Panc1 (cell line): ENCODE results near the gene BAIAP2. TPM values are rescaled to one million over a fixed set of nuclear protein-coding genes. Genes with fewer than 3 reads are reported as not detected.

Source experiments
- ATAC-seq: fragments of 200-7000 bp; cut with Tn5 transposase; 2 replicates; pipeline ENCODE4 v1.9.1; 2020; ENCODE audit warnings: mild to moderate bottlenecking, moderate library complexity
- BruUV-seq: library from RNA; stranded (reverse); fragments of 400-500 nt; replicated peaks from 2 replicates; lab custom pipeline; 2021; lab: Mats Ljungman, UMichigan
- CTCF ChIA-PET: fragments of 300-600 bp; sonication (Branson Sonifier 250); formaldehyde crosslinking; loops from one replicate; lab custom pipeline; 2022; ENCODE audit warnings: antibody characterized with exemption; lab: Charles Lee
- POLR2A ChIA-PET: fragments of 300-600 bp; sonication (Branson Sonifier 250); formaldehyde crosslinking; loops from one replicate; lab custom pipeline; 2022; ENCODE audit warnings: antibody characterized with exemption; lab: Charles Lee
- DNase-seq: peaks from one replicate; pipeline ENCODE4 v3.0.0-alpha.2; 2010; ENCODE audit warnings: low read depth, low spot score
- H3K27ac ChIP-seq: 2 replicates; pipeline ENCODE4 v1.5.1; 2011; ENCODE audit warnings: mild to moderate bottlenecking, low read length, inconsistent platforms
- H3K27me3 ChIP-seq: fragments of 200-500 bp; sonication (Bioruptor generic); 2 replicates; pipeline ENCODE4 v1.6.0; 2014; ENCODE audit warnings: low read length, inconsistent platforms; ENCODE audit not compliant: control insufficient read depth, insufficient read depth
- H3K36me3 ChIP-seq: fragments of 200-500 bp; sonication (Bioruptor generic); 2 replicates; pipeline ENCODE4 v1.5.1; 2014; ENCODE audit warnings: inconsistent platforms, mild to moderate bottlenecking, low read length, moderate library complexity; ENCODE audit not compliant: control insufficient read depth, insufficient read depth
- H3K4me1 ChIP-seq: 2 replicates; pipeline ENCODE4 v1.5.1; 2011; ENCODE audit warnings: inconsistent platforms, mild to moderate bottlenecking, low read length, moderate library complexity; ENCODE audit not compliant: control insufficient read depth, insufficient read depth
- H3K4me3 ChIP-seq, 2 experiments: 2 replicates each; pipeline ENCODE4 v1.5.1; 2011 to 2012; ENCODE audit warnings: low read depth in 2 of 2, low read length in 2 of 2, mild to moderate bottlenecking in 2 of 2, inconsistent platforms in 1 of 2, moderate library complexity in 1 of 2
- H3K9me3 ChIP-seq: fragments of 200-500 bp; sonication (Bioruptor generic); 2 replicates; pipeline ENCODE4 v1.5.1; 2014; ENCODE audit warnings: low read depth, mild to moderate bottlenecking, inconsistent platforms, low read length, moderate library complexity; ENCODE audit not compliant: control insufficient read depth, insufficient read depth
- CTCF ChIP-seq: fragments of 450-650 bp; IDR thresholded peaks from 2 replicates; pipeline ENCODE4 v1.5.1; 2017; ENCODE audit warnings: mild to moderate bottlenecking
- POLR2AphosphoS5 ChIP-seq: IDR thresholded peaks from 2 replicates; pipeline ENCODE4 v1.6.1; 2012; ENCODE audit warnings: mild to moderate bottlenecking, low read depth, low read length, moderate library complexity
- SIN3A ChIP-seq: IDR thresholded peaks from 2 replicates; pipeline ENCODE4 v1.6.1; 2012; ENCODE audit warnings: low read depth, mild to moderate bottlenecking, low read length, moderate library complexity, borderline replicate concordance; ENCODE audit not compliant: insufficient read depth
- TCF7L2 ChIP-seq: IDR thresholded peaks from 2 replicates; pipeline ENCODE4 v1.6.1; 2011; ENCODE audit warnings: mild to moderate bottlenecking, low read depth, low read length, inconsistent platforms
- in situ Hi-C: cut with HindIII; loops from 2 replicates; pipeline ENCODE4 v1.10.0; 2016; ENCODE audit warnings: low sequenced_read_pairs, low pct_unique_long_range_greater_than_20kb
- intact Hi-C: fragments of 100-400 bp; cut with micrococcal nuclease; formaldehyde crosslinking; loops from one replicate; pipeline ENCODE4 v1.10.0; 2022; ENCODE audit not compliant: unreplicated experiment
- total RNA-seq: library from RNA; stranded (reverse); gene quantifications from one replicate; pipeline ENCODE4 v1.2.1, GENCODE V29; 2021; ENCODE audit not compliant: unreplicated experiment
- TF ChIP-seq, protein P1 (sequence below), 2 experiments: IDR thresholded peaks; 2 replicates each; pipeline ENCODE4 v1.6.1; 2011 to 2012; ENCODE audit warnings: low read depth in 2 of 2, control low read depth in 1 of 2, low read length in 1 of 2, mild to moderate bottlenecking in 1 of 2, moderate library complexity in 1 of 2; ENCODE audit not compliant: insufficient read depth in 1 of 2

The BAIAP2 gene
- total RNA-seq, 1 experiment from 2014 or later: 125 TPM

DNA sequence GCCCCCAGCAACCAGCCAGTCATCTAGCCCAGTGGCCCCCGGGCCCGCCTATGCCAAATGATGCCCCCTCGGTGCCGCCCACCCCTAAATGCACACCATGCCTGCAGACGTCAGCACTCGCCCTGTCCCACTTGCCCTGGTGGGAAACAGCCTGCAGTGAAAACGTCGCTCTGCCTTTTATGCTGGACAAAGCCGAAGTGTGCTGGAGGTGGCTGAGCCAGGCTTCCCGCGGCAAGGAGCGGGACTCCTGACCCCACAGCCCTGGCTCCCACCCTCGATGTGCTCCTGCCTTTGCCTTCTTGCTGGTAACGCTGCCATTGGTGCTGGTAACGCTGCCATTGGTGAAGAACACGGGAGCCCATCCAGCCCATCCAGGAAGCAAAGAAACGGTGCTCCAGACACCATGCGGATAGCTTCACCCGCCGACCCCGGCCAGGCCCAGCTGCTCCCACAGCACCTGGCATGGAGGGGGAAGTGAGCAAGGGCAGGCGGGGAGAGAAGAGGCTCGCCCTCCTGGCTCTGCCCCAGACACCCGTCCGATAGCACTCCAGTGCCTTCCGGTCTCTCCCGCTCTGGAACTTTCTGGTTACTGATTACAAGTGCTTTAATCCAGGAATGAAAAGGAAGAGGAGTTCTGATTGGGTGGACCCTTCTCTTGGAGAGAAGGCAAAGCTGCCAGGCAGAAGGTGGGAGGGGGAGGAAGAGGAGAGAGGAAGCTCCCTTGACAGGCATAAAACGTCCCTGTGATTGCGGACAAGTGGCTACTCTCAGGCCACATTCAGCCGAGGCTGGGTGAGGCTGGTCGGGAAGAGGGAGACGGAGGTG, 4.0 kb upstream of the BAIAP2 start:
- peaks cover 7% of the 10 kb centered on the region; the same call in 1 of the 2 replicates for H3K36me3 ChIP-seq
- no peak overlapping the region for H3K4me3 ChIP-seq
- H3K4me1 ChIP-seq: peaks cover 4% of the 10 kb centered on the region; the same call in 1 of the 2 replicates
- in situ Hi-C loops (no loop called here), intact Hi-C loops (no loop called here)
- DNase-seq (no peak), ATAC-seq (no peak)
- POLR2A ChIA-PET: no interaction called here
- H3K9me3 ChIP-seq: no peaks in the 10 kb centered on the region
- TF ChIP-seq POLR2AphosphoS5: no peak
- no peak for TF ChIP-seq SIN3A
- no peak for TF ChIP-seq TCF7L2
- TF ChIP-seq CTCF: no peak
- TF ChIP-seq, protein P1, sequence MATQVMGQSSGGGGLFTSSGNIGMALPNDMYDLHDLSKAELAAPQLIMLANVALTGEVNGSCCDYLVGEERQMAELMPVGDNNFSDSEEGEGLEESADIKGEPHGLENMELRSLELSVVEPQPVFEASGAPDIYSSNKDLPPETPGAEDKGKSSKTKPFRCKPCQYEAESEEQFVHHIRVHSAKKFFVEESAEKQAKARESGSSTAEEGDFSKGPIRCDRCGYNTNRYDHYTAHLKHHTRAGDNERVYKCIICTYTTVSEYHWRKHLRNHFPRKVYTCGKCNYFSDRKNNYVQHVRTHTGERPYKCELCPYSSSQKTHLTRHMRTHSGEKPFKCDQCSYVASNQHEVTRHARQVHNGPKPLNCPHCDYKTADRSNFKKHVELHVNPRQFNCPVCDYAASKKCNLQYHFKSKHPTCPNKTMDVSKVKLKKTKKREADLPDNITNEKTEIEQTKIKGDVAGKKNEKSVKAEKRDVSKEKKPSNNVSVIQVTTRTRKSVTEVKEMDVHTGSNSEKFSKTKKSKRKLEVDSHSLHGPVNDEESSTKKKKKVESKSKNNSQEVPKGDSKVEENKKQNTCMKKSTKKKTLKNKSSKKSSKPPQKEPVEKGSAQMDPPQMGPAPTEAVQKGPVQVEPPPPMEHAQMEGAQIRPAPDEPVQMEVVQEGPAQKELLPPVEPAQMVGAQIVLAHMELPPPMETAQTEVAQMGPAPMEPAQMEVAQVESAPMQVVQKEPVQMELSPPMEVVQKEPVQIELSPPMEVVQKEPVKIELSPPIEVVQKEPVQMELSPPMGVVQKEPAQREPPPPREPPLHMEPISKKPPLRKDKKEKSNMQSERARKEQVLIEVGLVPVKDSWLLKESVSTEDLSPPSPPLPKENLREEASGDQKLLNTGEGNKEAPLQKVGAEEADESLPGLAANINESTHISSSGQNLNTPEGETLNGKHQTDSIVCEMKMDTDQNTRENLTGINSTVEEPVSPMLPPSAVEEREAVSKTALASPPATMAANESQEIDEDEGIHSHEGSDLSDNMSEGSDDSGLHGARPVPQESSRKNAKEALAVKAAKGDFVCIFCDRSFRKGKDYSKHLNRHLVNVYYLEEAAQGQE (IDR thresholded peaks at IDR 0.05; ENCODE audit: insufficient read depth in 1 of 2, low read depth in 2 of 2, low read length in 1 of 2): no peak
- no peaks in the 10 kb centered on the region for H3K27me3 ChIP-seq
- H3K27ac ChIP-seq: no peak overlapping the region
- BruUV-seq: no TSS peak
- CTCF ChIA-PET: no interaction called here

DNA sequence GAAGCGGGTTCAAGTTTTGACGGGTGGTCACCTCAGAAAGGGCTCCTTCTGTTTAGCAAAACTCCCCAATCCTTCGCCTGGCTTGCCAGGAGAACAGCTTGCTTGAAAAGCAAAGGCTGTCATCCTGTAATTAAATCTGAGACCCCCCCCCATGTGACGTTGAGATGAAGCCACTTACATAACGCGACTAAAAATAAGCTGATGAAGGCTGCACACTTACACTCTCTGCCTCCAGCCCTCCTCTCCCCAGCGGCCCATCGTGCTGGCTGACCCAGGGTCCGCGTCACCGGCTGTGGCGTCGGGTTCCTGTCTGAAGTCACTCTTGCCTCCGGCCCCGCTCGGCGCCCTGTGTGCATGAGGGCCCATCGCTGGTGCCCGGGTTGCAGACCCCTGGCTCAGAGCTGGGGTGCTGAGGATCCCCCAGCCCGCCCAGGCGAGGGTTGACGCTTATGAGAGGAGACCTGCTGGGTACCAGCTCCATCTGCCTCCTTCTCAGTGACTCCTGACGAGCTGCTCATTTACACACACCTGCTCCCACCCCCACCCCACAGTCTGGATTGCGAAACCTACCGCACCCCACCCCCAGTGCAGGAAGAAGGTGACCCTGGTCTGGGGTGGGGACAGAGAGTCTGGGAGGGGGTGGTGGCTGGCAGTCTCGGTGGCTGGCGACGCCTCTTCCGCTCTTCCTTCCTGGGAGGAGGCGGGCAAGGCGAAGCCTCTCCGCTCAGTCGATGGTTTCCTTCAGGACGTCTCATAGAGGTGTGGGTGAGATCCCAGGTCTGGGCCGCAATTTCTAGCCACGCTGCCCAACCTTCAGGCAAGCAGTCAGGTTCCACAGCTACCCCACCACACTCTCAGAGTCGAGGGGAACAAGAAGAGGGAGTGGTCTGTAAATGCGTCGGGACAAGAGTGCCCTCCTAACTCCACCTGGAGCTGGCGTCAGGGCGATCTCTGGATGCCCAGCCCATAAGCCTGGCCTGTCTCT, 3.1 kb upstream of the BAIAP2 start:
- ChIA-PET POLR2A (no interaction called here), CTCF (no interaction called here)
- H3K4me1 ChIP-seq: peaks cover 4% of the 10 kb centered on the region; the same call in 1 of the 2 replicates
- BruUV-seq: no TSS peak
- no peak for TF ChIP-seq SIN3A
- no peak for TF ChIP-seq POLR2AphosphoS5
- TF ChIP-seq, protein P1 (IDR thresholded peaks at IDR 0.05; ENCODE audit: insufficient read depth in 1 of 2, low read depth in 2 of 2, low read length in 1 of 2): no peak
- TF ChIP-seq CTCF: no peak
- no peak for TF ChIP-seq TCF7L2
- H3K9me3 ChIP-seq: no peaks in the 10 kb centered on the region
- peaks cover 7% of the 10 kb centered on the region; the same call in 1 of the 2 replicates for H3K36me3 ChIP-seq
- H3K4me3 ChIP-seq: no peak overlapping the region
- no peak overlapping the region for H3K27ac ChIP-seq
- ATAC-seq (no peak), DNase-seq (no peak)
- intact Hi-C loops (no loop called here), in situ Hi-C loops (no loop called here)
- H3K27me3 ChIP-seq: no peaks in the 10 kb centered on the region
